Activated T-cell treated with anti-CD3 and anti-CD28 coated beads, Interleukin-2, amount 50 U/mL, for 24 hours (primary cell): ENCODE measurements around the gene PSG1.
"Not testable (repeated sequence)": the region's sequence is repeated elsewhere in the genome, so short reads cannot be mapped to it uniquely, and the experiment has no call there.

Experiments
- DNase-seq: peaks from one replicate; pipeline ENCODE4 v3.0.0-alpha.2; 2020
- H3K27ac Mint-ChIP-seq: 2 replicates; pipeline ENCODE4 v1.8.0; 2020; ENCODE audit warnings: mild to moderate bottlenecking, mixed read lengths
- H3K27me3 Mint-ChIP-seq: 2 replicates; pipeline ENCODE4 v1.8.0; 2020; ENCODE audit warnings: mixed read lengths
- H3K36me3 Mint-ChIP-seq: 2 replicates; pipeline ENCODE4 v1.8.0; 2020; ENCODE audit warnings: low read depth, mixed read lengths
- H3K4me1 Mint-ChIP-seq: 2 replicates; pipeline ENCODE4 v1.8.0; 2020; ENCODE audit warnings: low read depth, mixed read lengths
- H3K4me3 Mint-ChIP-seq: 2 replicates; pipeline ENCODE4 v1.8.0; 2020; ENCODE audit warnings: mild to moderate bottlenecking, moderate library complexity, mixed read lengths
- H3K9me3 Mint-ChIP-seq: 2 replicates; pipeline ENCODE4 v1.8.0; 2020; ENCODE audit warnings: mixed read lengths

PSG1 gene

GRCh38 chr19:42899674-42900073 lies 20.2 kb upstream of the PSG1 start:
- not testable (repeated sequence) for DNase-seq, H3K27ac Mint-ChIP-seq, H3K4me3 Mint-ChIP-seq, H3K36me3 Mint-ChIP-seq, H3K9me3 Mint-ChIP-seq, H3K4me1 Mint-ChIP-seq
- peaks cover 37% of the 10 kb centered on the region for H3K27me3 Mint-ChIP-seq

GRCh38 chr19:42899110-42899509 lies 19.6 kb upstream of the PSG1 start:
- not testable (repeated sequence) for H3K36me3 Mint-ChIP-seq, H3K27ac Mint-ChIP-seq, H3K4me1 Mint-ChIP-seq, H3K9me3 Mint-ChIP-seq, DNase-seq, H3K4me3 Mint-ChIP-seq
- peaks cover 37% of the 10 kb centered on the region for H3K27me3 Mint-ChIP-seq

GRCh38 chr19:42898656-42899055 lies 19.1 kb upstream of the PSG1 start:
- DNase-seq, H3K4me3 Mint-ChIP-seq, H3K4me1 Mint-ChIP-seq, H3K9me3 Mint-ChIP-seq, H3K36me3 Mint-ChIP-seq, H3K27ac Mint-ChIP-seq: not testable (repeated sequence)
- H3K27me3 Mint-ChIP-seq: peaks cover 37% of the 10 kb centered on the region

GRCh38 chr19:42897729-42898128 lies 18.2 kb upstream of the PSG1 start:
- H3K36me3 Mint-ChIP-seq, H3K4me1 Mint-ChIP-seq, DNase-seq, H3K9me3 Mint-ChIP-seq, H3K4me3 Mint-ChIP-seq, H3K27ac Mint-ChIP-seq: not testable (repeated sequence)
- H3K27me3 Mint-ChIP-seq: peaks cover 38% of the 10 kb centered on the region

GRCh38 chr19:42890446-42890845 lies 10.9 kb upstream of the PSG1 start:
- not testable (repeated sequence) for H3K4me3 Mint-ChIP-seq, H3K27ac Mint-ChIP-seq, H3K4me1 Mint-ChIP-seq, DNase-seq, H3K36me3 Mint-ChIP-seq
- Mint-ChIP-seq H3K27me3 (peaks cover 30% of the 10 kb centered on the region), H3K9me3 (peaks cover 13% of the 10 kb centered on the region)

- H3K4me3 Mint-ChIP-seq, H3K4me1 Mint-ChIP-seq, H3K27ac Mint-ChIP-seq, H3K36me3 Mint-ChIP-seq, DNase-seq: not testable (repeated sequence)
- H3K27me3 Mint-ChIP-seq: peaks cover 44% of the 10 kb centered on the region
- peaks cover 13% of the 10 kb centered on the region for H3K9me3 Mint-ChIP-seq
Measured at GRCh38 chr19:42887876-42888445, 8.4 kb upstream of the PSG1 start.

- peaks cover 46% of the 10 kb centered on the region for H3K27me3 Mint-ChIP-seq
- H3K36me3 Mint-ChIP-seq, DNase-seq, H3K4me3 Mint-ChIP-seq, H3K9me3 Mint-ChIP-seq, H3K27ac Mint-ChIP-seq, H3K4me1 Mint-ChIP-seq: not testable (repeated sequence)
Measured at GRCh38 chr19:42882730-42883129, 3.2 kb upstream of the PSG1 start.

- not testable (repeated sequence) for H3K9me3 Mint-ChIP-seq, H3K27ac Mint-ChIP-seq, H3K36me3 Mint-ChIP-seq, H3K4me1 Mint-ChIP-seq, H3K4me3 Mint-ChIP-seq, DNase-seq
- peaks cover 41% of the 10 kb centered on the region for H3K27me3 Mint-ChIP-seq
Measured at GRCh38 chr19:42882010-42882409, 2.5 kb upstream of the PSG1 start.

- H3K36me3 Mint-ChIP-seq: not testable (repeated sequence)
Measured at GRCh38 chr19:42881279-42881678, 1.8 kb upstream of the PSG1 start.

GRCh38 chr19:42880621-42881020 lies 1.1 kb upstream of the PSG1 start:
- H3K36me3 Mint-ChIP-seq, DNase-seq, H3K27ac Mint-ChIP-seq, H3K9me3 Mint-ChIP-seq, H3K4me3 Mint-ChIP-seq, H3K4me1 Mint-ChIP-seq: not testable (repeated sequence)
- peaks cover 31% of the 10 kb centered on the region for H3K27me3 Mint-ChIP-seq

More at GRCh38 chr19:42881279-42881678, 1.8 kb upstream of the PSG1 start:
- DNase-seq, H3K4me1 Mint-ChIP-seq, H3K9me3 Mint-ChIP-seq, H3K4me3 Mint-ChIP-seq, H3K27ac Mint-ChIP-seq: not testable (repeated sequence)
- peaks cover 37% of the 10 kb centered on the region for H3K27me3 Mint-ChIP-seq

GRCh38 chr19:42876596-42876995 lies 2.9 kb downstream of the PSG1 start:
- not testable (repeated sequence) for H3K4me1 Mint-ChIP-seq, H3K27ac Mint-ChIP-seq, H3K4me3 Mint-ChIP-seq, H3K36me3 Mint-ChIP-seq, H3K27me3 Mint-ChIP-seq, DNase-seq, H3K9me3 Mint-ChIP-seq

GRCh38 chr19:42875881-42876280 lies 3.6 kb downstream of the PSG1 start:
- not testable (repeated sequence) for H3K27ac Mint-ChIP-seq, H3K4me1 Mint-ChIP-seq, DNase-seq, H3K4me3 Mint-ChIP-seq, H3K9me3 Mint-ChIP-seq, H3K36me3 Mint-ChIP-seq, H3K27me3 Mint-ChIP-seq

- H3K27me3 Mint-ChIP-seq, DNase-seq, H3K9me3 Mint-ChIP-seq, H3K27ac Mint-ChIP-seq, H3K36me3 Mint-ChIP-seq, H3K4me1 Mint-ChIP-seq, H3K4me3 Mint-ChIP-seq: not testable (repeated sequence)
Measured at GRCh38 chr19:42874901-42875813, 4.4 kb downstream of the PSG1 start.

GRCh38 chr19:42874136-42874535 lies 5.4 kb downstream of the PSG1 start:
- not testable (repeated sequence) for H3K27ac Mint-ChIP-seq, H3K36me3 Mint-ChIP-seq, H3K27me3 Mint-ChIP-seq, H3K4me1 Mint-ChIP-seq, H3K9me3 Mint-ChIP-seq, DNase-seq, H3K4me3 Mint-ChIP-seq

- H3K4me1 Mint-ChIP-seq: no peaks in the 10 kb centered on the region
- no peak for DNase-seq
Measured at GRCh38 chr19:42872608-42873007, 6.9 kb downstream of the PSG1 start.

More at GRCh38 chr19:42872608-42873007, 6.9 kb downstream of the PSG1 start:
- Mint-ChIP-seq H3K27me3 (peaks cover 14% of the 10 kb centered on the region), H3K36me3 (no peaks in the 10 kb centered on the region), H3K9me3 (no peaks in the 10 kb centered on the region), H3K27ac (no peak overlapping the region), H3K4me3 (no peak overlapping the region)
